GM06990 (cell line): ENCODE measurements around the gene TANGO2.

ENCODE experiments used
- DNase-seq: peaks from one replicate; pipeline ENCODE4 v3.0.0-alpha.2; 2011; ENCODE audit not compliant: insufficient read length; ENCODE audit errors: extremely low read depth
- H3K27me3 ChIP-seq: replicated peaks from 2 replicates; pipeline ENCODE4 v1.6.0; 2011; ENCODE audit warnings: low read length; ENCODE audit not compliant: control insufficient read depth, insufficient read depth
- H3K36me3 ChIP-seq: 2 replicates; pipeline ENCODE4 v1.5.1; 2011; ENCODE audit warnings: low read length; ENCODE audit not compliant: control insufficient read depth, insufficient read depth
- H3K4me3 ChIP-seq: replicated peaks from 2 replicates; pipeline ENCODE4 v1.5.1; 2011; ENCODE audit warnings: low read depth, mild to moderate bottlenecking, control low read depth, low read length
- CTCF ChIP-seq: IDR thresholded peaks from 2 replicates; pipeline ENCODE4 v1.5.1; 2011; ENCODE audit warnings: low read length, control low read depth, mild to moderate bottlenecking, inconsistent platforms; ENCODE audit not compliant: insufficient read depth, poor library complexity, severe bottlenecking

The TANGO2 gene

GRCh38 chr22:19974268-19974861, 46.5 kb upstream of the TANGO2 start:
- no peaks in the 10 kb centered on the region for H3K36me3 ChIP-seq

GRCh38 chr22:19974935-19975706, 45.8 kb upstream of the TANGO2 start:
- no peak for DNase-seq
- no peaks in the 10 kb centered on the region for H3K36me3 ChIP-seq
- no peak overlapping the region for H3K4me3 ChIP-seq
- no peak for TF ChIP-seq CTCF
- no peaks in the 10 kb centered on the region for H3K27me3 ChIP-seq

More at GRCh38 chr22:19974268-19974861, 46.5 kb upstream of the TANGO2 start:
- no peak for TF ChIP-seq CTCF
- no peak for DNase-seq
- Histone ChIP-seq H3K4me3 (no peak overlapping the region), H3K27me3 (no peaks in the 10 kb centered on the region)

- no peak for DNase-seq
- Histone ChIP-seq H3K36me3 (no peaks in the 10 kb centered on the region), H3K4me3 (no peak overlapping the region), H3K27me3 (no peaks in the 10 kb centered on the region)
- no peak for TF ChIP-seq CTCF
Measured at GRCh38 chr22:19975707-19976035, 45.2 kb upstream of the TANGO2 start.

GRCh38 chr22:19976671-19977070, 44.2 kb upstream of the TANGO2 start:
- TF ChIP-seq CTCF: no peak
- Histone ChIP-seq H3K36me3 (no peaks in the 10 kb centered on the region), H3K4me3 (no peak overlapping the region), H3K27me3 (no peaks in the 10 kb centered on the region)
- DNase-seq: no peak

GRCh38 chr22:19977296-19978243, 43.3 kb upstream of the TANGO2 start:
- Histone ChIP-seq H3K4me3 (no peak overlapping the region), H3K27me3 (no peaks in the 10 kb centered on the region), H3K36me3 (no peaks in the 10 kb centered on the region)
- DNase-seq: no peak
- no peak for TF ChIP-seq CTCF
